ENCODE data around the gene CST9. TPM values are rescaled to one million over a fixed set of nuclear protein-coding genes. Genes with fewer than 3 reads are reported as not detected.

Gene CST9
- total and polyA plus RNA-seq, 12 donors = not detected

- Histone ChIP-seq H3K4me3 (no peak overlapping the region), H3K27me3 (no peaks in the 10 kb centered on the region), H3K9me3 (no peaks in the 10 kb centered on the region), H3K4me1 (peaks cover 7 to 70% (median 30%) of the 10 kb centered on the region in 9 donors), H3K36me3 (peaks cover 0 to 36% (median 15%) of the 10 kb centered on the region in 9 donors), H3K27ac (peak overlapping the region in 7 of 10 donors; percentile 18 to 73 (median 54))
- ATAC-seq = no peak
- no peak for TF ChIP-seq CTCF (IDR thresholded peaks at IDR 0.05)
- 70 to 79% methylated on average over 12 of the region's 12 CpGs for WGBS, 2 donors
- no peak for DNase-seq
- intact Hi-C loops (cut with DNase I) = loop anchor here in 5 of 10 donors (10.0 kb wide), 3 partner anchors 55 to 275 kb away; partner anchors contain the start of genes GZF1 (in 2 of the 5) and NXT1 (in 2 of the 5)
Measured at GRCh38 chr20:23629542-23630391, 24.1 kb upstream of the CST9 start.

GRCh38 chr20:23629017-23629541 lies 23.4 kb upstream of the CST9 start:
- H3K4me3 ChIP-seq = no peak overlapping the region
- 44 to 51% methylated on average over 7 of the region's 7 CpGs for WGBS, 2 donors
- DNase-seq = peak in 1 of 2 donors; percentile 32
- H3K27ac ChIP-seq = peak overlapping the region in 7 of 10 donors; percentile 18 to 73 (median 54)
- intact Hi-C loops (cut with DNase I) = no loop called here
- peak in 6 of 8 donors; percentile 58 to 81 (median 72) for ATAC-seq
- H3K36me3 ChIP-seq = peaks cover 0 to 29% (median 15%) of the 10 kb centered on the region in 9 donors
- TF ChIP-seq CTCF (IDR thresholded peaks at IDR 0.05) = no peak
- H3K27me3 ChIP-seq = no peaks in the 10 kb centered on the region
- no peaks in the 10 kb centered on the region for H3K9me3 ChIP-seq
- peaks cover 4 to 68% (median 25%) of the 10 kb centered on the region in 9 donors for H3K4me1 ChIP-seq

GRCh38 chr20:23628402-23629016 lies 22.8 kb upstream of the CST9 start:
- Histone ChIP-seq H3K27ac (peak overlapping the region in 6 of 10 donors; percentile 18 to 73 (median 57)), H3K9me3 (no peaks in the 10 kb centered on the region), H3K4me3 (no peak overlapping the region), H3K4me1 (peaks cover 4 to 69% (median 25%) of the 10 kb centered on the region in 9 donors), H3K27me3 (no peaks in the 10 kb centered on the region), H3K36me3 (peaks cover 0 to 24% (median 11%) of the 10 kb centered on the region in 9 donors)
- 78 to 87% methylated on average over 6 of the region's 6 CpGs for WGBS, 2 donors
- DNase-seq (no peak), ATAC-seq (no peak)
- intact Hi-C loops (cut with DNase I) = no loop called here
- TF ChIP-seq CTCF (IDR thresholded peaks at IDR 0.05) = no peak

GRCh38 chr20:23627501-23627900 lies 21.8 kb upstream of the CST9 start:
- Histone ChIP-seq H3K36me3 (peaks cover 0 to 14% (median under 1%) of the 10 kb centered on the region in 9 donors), H3K4me3 (no peak overlapping the region), H3K27ac (no peak overlapping the region), H3K9me3 (no peaks in the 10 kb centered on the region), H3K4me1 (peaks cover 4 to 70% (median 31%) of the 10 kb centered on the region in 9 donors), H3K27me3 (no peaks in the 10 kb centered on the region)
- WGBS, 2 donors = 78 to 84% methylated on average over 3 of the region's 3 CpGs
- ATAC-seq (no peak), DNase-seq (no peak)
- intact Hi-C loops (cut with DNase I) = no loop called here
- TF ChIP-seq CTCF (IDR thresholded peaks at IDR 0.05) = no peak

All from heart right ventricle (tissue), 16 donors.